NCI-H2029 (cell line): ENCODE measurements around the gene SLC16A10.
"Not testable (repeated sequence)": the region's sequence is repeated elsewhere in the genome, so short reads cannot be mapped to it uniquely, and the experiment has no call there.

ENCODE experiments used
- DNase-seq: peaks from one replicate; lab custom pipeline; 2025; lab: John Stamatoyannopoulos, UW

Gene SLC16A10

GRCh38 chr6:111220383-111221031, 133.2 kb downstream of the SLC16A10 start:
- no peak for DNase-seq

- no peak for DNase-seq
Observed at GRCh38 chr6:111221804-111222203, 134.5 kb downstream of the SLC16A10 start.

GRCh38 chr6:111222341-111222740, 135.0 kb downstream of the SLC16A10 start:
- no peak for DNase-seq

- no peak for DNase-seq
Observed at GRCh38 chr6:111228094-111228493, 140.8 kb downstream of the SLC16A10 start.

- DNase-seq: no peak
Observed at GRCh38 chr6:111230351-111231089, 143.2 kb downstream of the SLC16A10 start.

GRCh38 chr6:111231090-111231459, 143.8 kb downstream of the SLC16A10 start:
- no peak for DNase-seq

- DNase-seq: no peak
Observed at GRCh38 chr6:111237852-111238251, 150.5 kb downstream of the SLC16A10 start.

GRCh38 chr6:111238464-111239119, 151.3 kb downstream of the SLC16A10 start:
- no peak for DNase-seq

GRCh38 chr6:111239461-111239860, 152.2 kb downstream of the SLC16A10 start:
- DNase-seq: no peak

GRCh38 chr6:111242452-111242851, 155.1 kb downstream of the SLC16A10 start:
- no peak for DNase-seq

GRCh38 chr6:111243095-111243494, 155.8 kb downstream of the SLC16A10 start:
- no peak for DNase-seq

GRCh38 chr6:111248789-111249188, 161.5 kb downstream of the SLC16A10 start:
- no peak for DNase-seq

- no peak for DNase-seq
Observed at GRCh38 chr6:111250791-111251354, 163.6 kb downstream of the SLC16A10 start.

GRCh38 chr6:111252726-111253125, 165.4 kb downstream of the SLC16A10 start:
- no peak for DNase-seq

GRCh38 chr6:111254004-111254778, 166.9 kb downstream of the SLC16A10 start:
- DNase-seq: no peak

- no peak for DNase-seq
Observed at GRCh38 chr6:111254779-111255166, 167.5 kb downstream of the SLC16A10 start.

GRCh38 chr6:111255838-111256237, 168.5 kb downstream of the SLC16A10 start:
- not testable (repeated sequence) for DNase-seq

GRCh38 chr6:111256646-111257045, 169.3 kb downstream of the SLC16A10 start:
- no peak for DNase-seq

- no peak for DNase-seq
Observed at GRCh38 chr6:111258010-111258409, 170.7 kb downstream of the SLC16A10 start.

- no peak for DNase-seq
Observed at GRCh38 chr6:111258615-111259088, 171.3 kb downstream of the SLC16A10 start.

GRCh38 chr6:111259089-111259831, 172.0 kb downstream of the SLC16A10 start:
- peak; percentile 99 for DNase-seq
